ENCODE data around the gene KCNQ5.

KCNQ5 gene

GRCh38 chr6:72728706-72729343 is 107.0 kb downstream of the KCNQ5 start:
- no peaks in the 10 kb centered on the region for H3K9me3 ChIP-seq (ENCODE audit: insufficient read depth, low read depth, low read length)
- H3K4me3 ChIP-seq (ENCODE audit: low read length): no peak overlapping the region
- no peaks in the 10 kb centered on the region for H3K27me3 ChIP-seq (ENCODE audit: insufficient read depth, low read length)
- no peaks in the 10 kb centered on the region for H3K36me3 ChIP-seq (ENCODE audit: insufficient read depth, low read depth, low read length)
- H3K27ac ChIP-seq (ENCODE audit: low read length): no peak overlapping the region
- H3K9ac ChIP-seq (ENCODE audit: low read depth, low read length): no peak overlapping the region
- no peaks in the 10 kb centered on the region for H3K4me1 ChIP-seq (ENCODE audit: insufficient read depth, low read length)

GRCh38 chr6:72733045-72733444 is 111.2 kb downstream of the KCNQ5 start:
- H3K4me3 ChIP-seq (ENCODE audit: low read length): no peak overlapping the region
- H3K9me3 ChIP-seq (ENCODE audit: insufficient read depth, low read depth, low read length): no peaks in the 10 kb centered on the region
- H3K27ac ChIP-seq (ENCODE audit: low read length): no peak overlapping the region
- no peaks in the 10 kb centered on the region for H3K27me3 ChIP-seq (ENCODE audit: insufficient read depth, low read length)
- no peaks in the 10 kb centered on the region for H3K4me1 ChIP-seq (ENCODE audit: insufficient read depth, low read length)
- no peak overlapping the region for H3K9ac ChIP-seq (ENCODE audit: low read depth, low read length)
- no peaks in the 10 kb centered on the region for H3K36me3 ChIP-seq (ENCODE audit: insufficient read depth, low read depth, low read length)

GRCh38 chr6:72738091-72738490 is 116.2 kb downstream of the KCNQ5 start:
- Histone ChIP-seq H3K27me3 (ENCODE audit: insufficient read depth, low read length) (no peaks in the 10 kb centered on the region), H3K4me1 (ENCODE audit: insufficient read depth, low read length) (no peaks in the 10 kb centered on the region), H3K9me3 (ENCODE audit: insufficient read depth, low read depth, low read length) (no peaks in the 10 kb centered on the region), H3K9ac (ENCODE audit: low read depth, low read length) (no peak overlapping the region), H3K4me3 (ENCODE audit: low read length) (no peak overlapping the region), H3K27ac (ENCODE audit: low read length) (no peak overlapping the region), H3K36me3 (ENCODE audit: insufficient read depth, low read depth, low read length) (no peaks in the 10 kb centered on the region)

- no peak overlapping the region for H3K4me3 ChIP-seq (ENCODE audit: low read length)
- H3K9me3 ChIP-seq (ENCODE audit: insufficient read depth, low read depth, low read length): no peaks in the 10 kb centered on the region
- H3K36me3 ChIP-seq (ENCODE audit: insufficient read depth, low read depth, low read length): no peaks in the 10 kb centered on the region
- no peaks in the 10 kb centered on the region for H3K4me1 ChIP-seq (ENCODE audit: insufficient read depth, low read length)
- H3K9ac ChIP-seq (ENCODE audit: low read depth, low read length): no peak overlapping the region
- no peak overlapping the region for H3K27ac ChIP-seq (ENCODE audit: low read length)
- H3K27me3 ChIP-seq (ENCODE audit: insufficient read depth, low read length): no peaks in the 10 kb centered on the region
Measured at GRCh38 chr6:72739368-72739779, 117.5 kb downstream of the KCNQ5 start.

- Histone ChIP-seq H3K27ac (ENCODE audit: low read length) (no peak overlapping the region), H3K9ac (ENCODE audit: low read depth, low read length) (no peak overlapping the region), H3K27me3 (ENCODE audit: insufficient read depth, low read length) (no peaks in the 10 kb centered on the region), H3K36me3 (ENCODE audit: insufficient read depth, low read depth, low read length) (no peaks in the 10 kb centered on the region), H3K4me1 (ENCODE audit: insufficient read depth, low read length) (no peaks in the 10 kb centered on the region), H3K4me3 (ENCODE audit: low read length) (no peak overlapping the region), H3K9me3 (ENCODE audit: insufficient read depth, low read depth, low read length) (no peaks in the 10 kb centered on the region)
Measured at GRCh38 chr6:72740135-72740534, 118.3 kb downstream of the KCNQ5 start.

- Histone ChIP-seq H3K9ac (ENCODE audit: low read depth, low read length) (no peak overlapping the region), H3K27ac (ENCODE audit: low read length) (no peak overlapping the region), H3K4me3 (ENCODE audit: low read length) (no peak overlapping the region), H3K36me3 (ENCODE audit: insufficient read depth, low read depth, low read length) (no peaks in the 10 kb centered on the region), H3K9me3 (ENCODE audit: insufficient read depth, low read depth, low read length) (no peaks in the 10 kb centered on the region), H3K27me3 (ENCODE audit: insufficient read depth, low read length) (no peaks in the 10 kb centered on the region), H3K4me1 (ENCODE audit: insufficient read depth, low read length) (peaks cover 4% of the 10 kb centered on the region; the same call in 1 of the 2 replicates)
Measured at GRCh38 chr6:72741083-72741482, 119.2 kb downstream of the KCNQ5 start.

GRCh38 chr6:72742001-72742673 is 120.3 kb downstream of the KCNQ5 start:
- no peaks in the 10 kb centered on the region for H3K9me3 ChIP-seq (ENCODE audit: insufficient read depth, low read depth, low read length)
- H3K4me1 ChIP-seq (ENCODE audit: insufficient read depth, low read length): peaks cover 4% of the 10 kb centered on the region; the same call in 1 of the 2 replicates
- H3K36me3 ChIP-seq (ENCODE audit: insufficient read depth, low read depth, low read length): no peaks in the 10 kb centered on the region

GRCh38 chr6:72746276-72746675 is 124.4 kb downstream of the KCNQ5 start:
- H3K36me3 ChIP-seq (ENCODE audit: insufficient read depth, low read depth, low read length): no peaks in the 10 kb centered on the region
- no peak overlapping the region for H3K9ac ChIP-seq (ENCODE audit: low read depth, low read length)
- H3K27me3 ChIP-seq (ENCODE audit: insufficient read depth, low read length): no peaks in the 10 kb centered on the region
- peaks cover 4% of the 10 kb centered on the region; the same call in 1 of the 2 replicates for H3K4me1 ChIP-seq (ENCODE audit: insufficient read depth, low read length)
- no peak overlapping the region for H3K27ac ChIP-seq (ENCODE audit: low read length)
- no peaks in the 10 kb centered on the region for H3K9me3 ChIP-seq (ENCODE audit: insufficient read depth, low read depth, low read length)
- H3K4me3 ChIP-seq (ENCODE audit: low read length): no peak overlapping the region

More at GRCh38 chr6:72742001-72742673, 120.3 kb downstream of the KCNQ5 start:
- H3K9ac ChIP-seq (ENCODE audit: low read depth, low read length): no peak overlapping the region
- H3K27me3 ChIP-seq (ENCODE audit: insufficient read depth, low read length): no peaks in the 10 kb centered on the region
- no peak overlapping the region for H3K27ac ChIP-seq (ENCODE audit: low read length)
- H3K4me3 ChIP-seq (ENCODE audit: low read length): no peak overlapping the region

DNA sequence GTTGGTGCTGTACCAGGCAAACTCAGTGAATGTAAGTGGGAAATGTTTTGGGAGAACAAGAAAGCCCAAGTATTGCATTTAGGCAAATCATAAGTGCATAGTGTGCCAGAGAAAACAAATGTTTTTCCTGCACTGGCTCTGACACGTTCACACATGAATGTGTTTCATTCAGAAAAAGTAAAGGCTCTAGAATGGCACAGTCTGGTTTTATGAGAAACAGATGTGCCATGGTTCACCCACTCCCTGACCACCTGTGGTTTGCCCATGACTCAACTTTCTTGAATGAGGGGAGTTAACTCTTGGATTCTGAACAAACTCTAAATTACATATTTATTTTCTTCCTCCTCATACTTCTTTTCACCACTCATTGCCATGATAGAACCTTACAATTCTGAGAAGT is 126.9 kb downstream of the KCNQ5 start:
- Histone ChIP-seq H3K4me3 (ENCODE audit: low read length) (no peak overlapping the region), H3K27ac (ENCODE audit: low read length) (no peak overlapping the region), H3K4me1 (ENCODE audit: insufficient read depth, low read length) (peaks cover 4% of the 10 kb centered on the region; the same call in 1 of the 2 replicates), H3K9me3 (ENCODE audit: insufficient read depth, low read depth, low read length) (no peaks in the 10 kb centered on the region), H3K36me3 (ENCODE audit: insufficient read depth, low read depth, low read length) (no peaks in the 10 kb centered on the region), H3K27me3 (ENCODE audit: insufficient read depth, low read length) (no peaks in the 10 kb centered on the region), H3K9ac (ENCODE audit: low read depth, low read length) (no peak overlapping the region)

DNA sequence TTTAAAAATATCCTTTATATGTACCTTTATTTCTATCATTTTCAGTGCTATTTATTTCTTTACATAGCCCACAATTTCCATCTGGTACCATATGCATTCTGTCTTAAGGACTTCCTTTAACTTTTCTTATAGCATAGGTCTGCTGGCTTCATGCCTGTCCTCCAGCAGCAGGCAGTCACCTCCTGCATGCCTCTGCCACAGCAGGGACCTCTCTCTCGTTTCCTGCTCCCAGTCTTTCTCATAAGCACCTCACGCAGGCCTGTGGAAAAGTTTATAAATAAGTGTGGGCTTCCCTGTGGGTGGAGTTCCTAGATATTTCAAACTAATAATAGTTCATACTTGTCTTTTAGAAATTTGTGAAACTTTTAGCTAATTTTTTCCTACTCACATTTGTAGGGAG is 133.9 kb downstream of the KCNQ5 start:
- no peaks in the 10 kb centered on the region for H3K27me3 ChIP-seq (ENCODE audit: insufficient read depth, low read length)
- H3K9ac ChIP-seq (ENCODE audit: low read depth, low read length): no peak overlapping the region
- H3K36me3 ChIP-seq (ENCODE audit: insufficient read depth, low read depth, low read length): no peaks in the 10 kb centered on the region
- H3K27ac ChIP-seq (ENCODE audit: low read length): no peak overlapping the region
- H3K4me3 ChIP-seq (ENCODE audit: low read length): no peak overlapping the region
- H3K4me1 ChIP-seq (ENCODE audit: insufficient read depth, low read length): peaks cover 3% of the 10 kb centered on the region; the same call in 1 of the 2 replicates
- H3K9me3 ChIP-seq (ENCODE audit: insufficient read depth, low read depth, low read length): no peaks in the 10 kb centered on the region

DNA sequence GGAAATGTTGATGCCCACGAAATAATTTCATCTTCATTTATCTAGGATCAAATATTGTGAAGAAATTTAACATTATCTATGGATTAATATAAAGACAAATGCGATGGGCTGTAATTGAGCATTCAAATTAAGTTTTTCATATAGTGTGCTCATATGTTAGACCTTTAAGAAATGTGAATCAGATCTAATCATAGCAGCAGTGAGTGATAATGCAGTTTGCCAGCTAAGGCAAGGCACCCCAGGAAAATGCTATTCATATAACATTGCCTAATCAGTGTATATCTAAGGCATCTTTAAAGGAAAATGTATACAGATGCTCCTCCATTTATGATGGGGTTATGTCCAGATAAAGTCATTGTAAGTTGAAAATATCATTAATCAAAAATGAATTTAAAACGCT is 135.2 kb downstream of the KCNQ5 start:
- Histone ChIP-seq H3K4me3 (ENCODE audit: low read length) (no peak overlapping the region), H3K36me3 (ENCODE audit: insufficient read depth, low read depth, low read length) (no peaks in the 10 kb centered on the region), H3K4me1 (ENCODE audit: insufficient read depth, low read length) (peaks cover 3% of the 10 kb centered on the region; the same call in 1 of the 2 replicates), H3K9me3 (ENCODE audit: insufficient read depth, low read depth, low read length) (no peaks in the 10 kb centered on the region), H3K9ac (ENCODE audit: low read depth, low read length) (no peak overlapping the region), H3K27me3 (ENCODE audit: insufficient read depth, low read length) (no peaks in the 10 kb centered on the region), H3K27ac (ENCODE audit: low read length) (no peak overlapping the region)

GRCh38 chr6:72757926-72758325 is 136.1 kb downstream of the KCNQ5 start:
- H3K36me3 ChIP-seq (ENCODE audit: insufficient read depth, low read depth, low read length): no peaks in the 10 kb centered on the region
- peaks cover 3% of the 10 kb centered on the region; the same call in 1 of the 2 replicates for H3K4me1 ChIP-seq (ENCODE audit: insufficient read depth, low read length)
- H3K27ac ChIP-seq (ENCODE audit: low read length): no peak overlapping the region
- H3K4me3 ChIP-seq (ENCODE audit: low read length): no peak overlapping the region
- H3K9ac ChIP-seq (ENCODE audit: low read depth, low read length): no peak overlapping the region
- H3K27me3 ChIP-seq (ENCODE audit: insufficient read depth, low read length): no peaks in the 10 kb centered on the region
- no peaks in the 10 kb centered on the region for H3K9me3 ChIP-seq (ENCODE audit: insufficient read depth, low read depth, low read length)

Data from iPS-20b (cell line).